DND-41 (cell line): ENCODE data around the gene HTRA1.

Experiments used
- EZH2 ChIP-seq: IDR thresholded peaks from 3 replicates; pipeline ENCODE4 v1.6.1; 2012; ENCODE audit warnings: borderline replicate concordance, low read depth, mild to moderate bottlenecking, moderate library complexity, low read length, inconsistent platforms; ENCODE audit not compliant: severe bottlenecking
- TF ChIP-seq, protein P1 (sequence below): IDR thresholded peaks from 2 replicates; pipeline ENCODE4 v1.5.1; 2012; ENCODE audit warnings: borderline replicate concordance, low read length, moderate library complexity, mild to moderate bottlenecking; ENCODE audit not compliant: poor library complexity, severe bottlenecking; ENCODE audit errors: extremely low read depth

- TF ChIP-seq, protein P1, sequence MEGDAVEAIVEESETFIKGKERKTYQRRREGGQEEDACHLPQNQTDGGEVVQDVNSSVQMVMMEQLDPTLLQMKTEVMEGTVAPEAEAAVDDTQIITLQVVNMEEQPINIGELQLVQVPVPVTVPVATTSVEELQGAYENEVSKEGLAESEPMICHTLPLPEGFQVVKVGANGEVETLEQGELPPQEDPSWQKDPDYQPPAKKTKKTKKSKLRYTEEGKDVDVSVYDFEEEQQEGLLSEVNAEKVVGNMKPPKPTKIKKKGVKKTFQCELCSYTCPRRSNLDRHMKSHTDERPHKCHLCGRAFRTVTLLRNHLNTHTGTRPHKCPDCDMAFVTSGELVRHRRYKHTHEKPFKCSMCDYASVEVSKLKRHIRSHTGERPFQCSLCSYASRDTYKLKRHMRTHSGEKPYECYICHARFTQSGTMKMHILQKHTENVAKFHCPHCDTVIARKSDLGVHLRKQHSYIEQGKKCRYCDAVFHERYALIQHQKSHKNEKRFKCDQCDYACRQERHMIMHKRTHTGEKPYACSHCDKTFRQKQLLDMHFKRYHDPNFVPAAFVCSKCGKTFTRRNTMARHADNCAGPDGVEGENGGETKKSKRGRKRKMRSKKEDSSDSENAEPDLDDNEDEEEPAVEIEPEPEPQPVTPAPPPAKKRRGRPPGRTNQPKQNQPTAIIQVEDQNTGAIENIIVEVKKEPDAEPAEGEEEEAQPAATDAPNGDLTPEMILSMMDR, result no peak
- no peak for TF ChIP-seq EZH2
Observed at GRCh38 chr10:122514045-122514840, 52.9 kb downstream of the HTRA1 start.
